Pancreas (tissue), 10 donors: ENCODE measurements around the gene GPC3. TPM values are rescaled to one million over a fixed set of nuclear protein-coding genes. Genes with fewer than 3 reads are reported as not detected.
A peak's percentile ranks its signal among the peaks of the same experiment; 100 is the strongest.

ENCODE experiments used
- ATAC-seq, 4 donors: fragments of 200-7000 bp; cut with Tn5 transposase; one replicate each; pipeline versions ENCODE4 v1.8.0 to v1.9.1; 2020; ENCODE audit warnings: mild to moderate bottlenecking in 4 of 4, moderate library complexity in 4 of 4
- DNase-seq, 6 donors: peaks; one replicate each; pipeline ENCODE4 v3.0.0-alpha.2; 2020
- FAIRE-seq: peaks from 2 replicates; lab custom pipeline; 2012; peaks lifted over from hg19 to GRCh38; lab: Jason Lieb, UNC
- H3K27ac ChIP-seq, 4 donors: fragments of 200-600 bp; sonication (generic); 1 replicate in 3 of 4; 2 replicates in 1 of 4; pipeline versions ENCODE4 v1.5.0 to v1.8.0; 2020
- H3K27me3 ChIP-seq, 4 donors: fragments of 200-600 bp; one replicate each; pipeline ENCODE4 v1.8.0; 2021
- H3K36me3 ChIP-seq, 3 donors: fragments of 200-600 bp; sonication (generic) in 1 of 3; one replicate each; pipeline versions ENCODE4 v1.5.0 to v1.8.0; 2020 to 2021
- H3K4me1 ChIP-seq, 3 donors: fragments of 200-600 bp; one replicate each; pipeline ENCODE4 v1.8.0; 2021
- H3K4me3 ChIP-seq, 4 donors: fragments of 200-600 bp; sonication (generic) in 2 of 4; one replicate each; pipeline versions ENCODE4 v1.5.0 to v1.8.0; 2020 to 2021
- H3K9me3 ChIP-seq, 4 donors: fragments of 200-600 bp; one replicate each; pipeline ENCODE4 v1.8.0; 2021
- WGBS, 2 donors: extraction: QIAGEN DNeasy Blood & Tissue Kit; methylation state at CpG; one replicate each; pipeline ENCODE4 v1.1.7; 2013; 5-methylcytosine and 5-hydroxymethylcytosine counted together
- intact Hi-C, 3 donors: fragments of 100-400 bp; cut with DNase I; formaldehyde crosslinking; loops; one replicate each; pipeline versions ENCODE4 v1.11.1 to v1.14.2; 2022
- polyA plus RNA-seq, 2 donors: library from polyadenylated mRNA; stranded (reverse); fragments of 200-250 nt; gene quantifications; one replicate each; pipeline ENCODE4 v1.2.3, GENCODE V29; 2013
- total RNA-seq, 6 donors: library from RNA; stranded (reverse); fragmentation: NEBNext Ultra II Directional in 4 of 6; extraction: Animal tissue kit (Norgen Biotek cat#: 25700) in 4 of 6; gene quantifications; one replicate each; pipeline versions ENCODE4 v1.2.1 to v1.2.4, GENCODE V29; 2021 to 2023
- TF ChIP-seq, protein P1 (sequence below), 4 donors: fragments of 200-600 bp; sonication (generic) in 3 of 4; IDR thresholded peaks; one replicate each; pipeline versions ENCODE4 v1.5.0 to v1.8.0; 2021; ENCODE audit warnings: antibody characterized with exemption in 4 of 4
- donor health status: healthy with polysubstance abuse.
- donor health status: DM: no; HTN: no; CAD: no; lungs with moderate emphysema.
- donor health status: DM: no; HTN: no; CAD: no.
- donor health status: control.
- donor health status: control.
- donor health status: Bipolar disorder and iron deficiency.
- donor health status: DM: yes; HTN: yes; CAD: no.
- donor health status: DM: no; HTN: no; CAD: no.
- donor health status: DM: no; HTN: no; CAD: no.
- donor health status: DM: yes; HTN: yes; CAD: no.

Gene GPC3
- total and polyA plus RNA-seq, 8 donors: 0.95 to 18.6 (median 2.7) TPM

- Histone ChIP-seq H3K27ac (no peak overlapping the region), H3K4me1 (no peaks in the 10 kb centered on the region), H3K9me3 (no peaks in the 10 kb centered on the region), H3K4me3 (no peak overlapping the region), H3K36me3 (no peaks in the 10 kb centered on the region), H3K27me3 (no peaks in the 10 kb centered on the region)
- DNase-seq: no peak
- no peak for ATAC-seq
- no peak for FAIRE-seq
- intact Hi-C loops: no loop called here
- TF ChIP-seq, protein P1, sequence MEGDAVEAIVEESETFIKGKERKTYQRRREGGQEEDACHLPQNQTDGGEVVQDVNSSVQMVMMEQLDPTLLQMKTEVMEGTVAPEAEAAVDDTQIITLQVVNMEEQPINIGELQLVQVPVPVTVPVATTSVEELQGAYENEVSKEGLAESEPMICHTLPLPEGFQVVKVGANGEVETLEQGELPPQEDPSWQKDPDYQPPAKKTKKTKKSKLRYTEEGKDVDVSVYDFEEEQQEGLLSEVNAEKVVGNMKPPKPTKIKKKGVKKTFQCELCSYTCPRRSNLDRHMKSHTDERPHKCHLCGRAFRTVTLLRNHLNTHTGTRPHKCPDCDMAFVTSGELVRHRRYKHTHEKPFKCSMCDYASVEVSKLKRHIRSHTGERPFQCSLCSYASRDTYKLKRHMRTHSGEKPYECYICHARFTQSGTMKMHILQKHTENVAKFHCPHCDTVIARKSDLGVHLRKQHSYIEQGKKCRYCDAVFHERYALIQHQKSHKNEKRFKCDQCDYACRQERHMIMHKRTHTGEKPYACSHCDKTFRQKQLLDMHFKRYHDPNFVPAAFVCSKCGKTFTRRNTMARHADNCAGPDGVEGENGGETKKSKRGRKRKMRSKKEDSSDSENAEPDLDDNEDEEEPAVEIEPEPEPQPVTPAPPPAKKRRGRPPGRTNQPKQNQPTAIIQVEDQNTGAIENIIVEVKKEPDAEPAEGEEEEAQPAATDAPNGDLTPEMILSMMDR (IDR thresholded peaks at IDR 0.05): no peak
- 51 to 67% methylated on average over 4 of the region's 4 CpGs for WGBS, 2 donors
These were observed 434.5 kb downstream of the GPC3 start for GRCh38 chrX:133550665-133551485.

DNA sequence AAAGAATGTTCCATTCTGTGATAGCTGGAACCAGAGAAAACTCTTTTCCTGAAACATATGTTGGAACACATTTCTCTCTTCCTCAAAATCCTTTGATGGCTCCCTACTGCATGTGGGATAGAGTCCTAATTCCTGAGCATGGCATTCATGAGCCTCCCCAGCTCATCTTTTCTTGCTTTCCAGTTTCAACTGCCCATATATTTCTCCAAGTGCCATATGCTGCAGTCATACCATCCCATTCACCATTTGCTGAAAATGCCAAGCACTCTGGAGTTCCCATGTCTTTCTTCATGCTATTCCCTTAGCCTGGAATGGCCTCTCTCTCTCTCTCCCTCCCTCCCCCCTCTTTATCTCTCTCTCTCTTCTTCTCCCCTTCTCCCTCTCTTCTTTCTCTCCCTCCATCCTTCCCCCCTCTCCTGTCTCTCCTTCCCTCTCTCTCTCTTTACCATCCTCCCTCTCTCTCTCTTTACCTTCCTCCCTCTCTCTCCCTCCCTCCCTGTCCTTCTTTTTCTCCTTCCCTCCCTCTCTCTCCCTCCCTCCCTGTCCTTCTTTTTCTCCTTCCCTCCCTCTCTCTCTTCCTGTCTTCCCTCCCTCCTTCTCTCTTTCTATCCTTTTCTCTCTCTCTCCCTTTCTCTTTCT is 436.0 kb downstream of the GPC3 start:
- TF ChIP-seq, protein P1 (IDR thresholded peaks at IDR 0.05): no peak
- no peak for ATAC-seq
- H3K36me3 ChIP-seq: no peaks in the 10 kb centered on the region
- intact Hi-C loops: no loop called here
- no peak overlapping the region for H3K27ac ChIP-seq
- no peak for DNase-seq
- no peaks in the 10 kb centered on the region for H3K27me3 ChIP-seq
- no peak for FAIRE-seq
- H3K9me3 ChIP-seq: no peaks in the 10 kb centered on the region
- H3K4me1 ChIP-seq: no peaks in the 10 kb centered on the region
- no peak overlapping the region for H3K4me3 ChIP-seq

GRCh38 chrX:133546441-133546840 is 439.0 kb downstream of the GPC3 start:
- Histone ChIP-seq H3K9me3 (no peaks in the 10 kb centered on the region), H3K27me3 (no peaks in the 10 kb centered on the region), H3K27ac (no peak overlapping the region), H3K4me3 (no peak overlapping the region), H3K4me1 (no peaks in the 10 kb centered on the region), H3K36me3 (no peaks in the 10 kb centered on the region)
- ATAC-seq: no peak
- peak; percentile 34 for FAIRE-seq
- TF ChIP-seq, protein P1 (IDR thresholded peaks at IDR 0.05): no peak
- no peak for DNase-seq
- intact Hi-C loops: no loop called here

DNA sequence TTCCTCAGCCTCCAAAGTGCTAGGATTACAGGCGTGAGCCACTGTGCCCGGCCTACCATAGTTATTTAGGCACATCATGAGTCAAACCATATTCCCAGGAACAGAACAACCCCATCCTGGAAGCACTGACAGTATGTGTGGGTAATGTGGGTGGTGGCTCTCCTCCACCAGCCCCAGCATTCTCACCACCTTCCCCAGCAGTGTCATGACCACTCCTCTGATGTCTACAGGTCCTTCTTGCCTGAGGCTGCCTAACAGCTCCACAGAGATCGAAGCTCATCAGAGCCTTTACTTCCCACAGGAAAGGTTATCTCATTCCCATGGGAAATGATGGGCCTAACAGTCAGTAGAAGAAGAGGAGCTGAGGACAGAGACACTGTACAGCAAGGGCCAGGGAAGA is 440.6 kb downstream of the GPC3 start:
- 90 to 95% methylated on average over 3 of the region's 3 CpGs for WGBS, 2 donors
- FAIRE-seq (no peak), ATAC-seq (no peak), DNase-seq (no peak)
- H3K4me1 ChIP-seq: no peaks in the 10 kb centered on the region
- TF ChIP-seq, protein P1 (IDR thresholded peaks at IDR 0.05): no peak
- no peaks in the 10 kb centered on the region for H3K36me3 ChIP-seq
- peak overlapping the region in 2 of 4 donors; percentile 80 to 83 for H3K27ac ChIP-seq
- intact Hi-C loops: no loop called here
- H3K27me3 ChIP-seq: no peaks in the 10 kb centered on the region
- no peaks in the 10 kb centered on the region for H3K9me3 ChIP-seq
- H3K4me3 ChIP-seq: no peak overlapping the region

- no peaks in the 10 kb centered on the region for H3K27me3 ChIP-seq
- no peaks in the 10 kb centered on the region for H3K36me3 ChIP-seq
- peak in 3 of 6 donors; percentile 5 to 48 (median 18) for DNase-seq
- H3K4me1 ChIP-seq: no peaks in the 10 kb centered on the region
- WGBS, 2 donors: 60 to 64% methylated on average over 3 of the region's 3 CpGs
- H3K27ac ChIP-seq: peak overlapping the region in 2 of 4 donors; percentile 80 to 83
- no peaks in the 10 kb centered on the region for H3K9me3 ChIP-seq
- H3K4me3 ChIP-seq: no peak overlapping the region
- intact Hi-C loops: no loop called here
- TF ChIP-seq, protein P1 (IDR thresholded peaks at IDR 0.05): no peak
- ATAC-seq: peak; percentile 48 to 93 (median 87)
- FAIRE-seq: no peak
These were observed 441.3 kb downstream of the GPC3 start for GRCh38 chrX:133544115-133544514.
